Measurements from ENCODE around the gene AP1M1.

AP1M1 gene

GRCh38 chr19:16155128-16155527, 42.6 kb upstream of the AP1M1 start:
- no peak overlapping the region for H2BK5ac ChIP-seq (ENCODE audit: low read depth, low read length, poor library complexity)
- H2BK12ac ChIP-seq (ENCODE audit: low read length), result no peak overlapping the region
- no peak overlapping the region for H3K4me2 ChIP-seq (ENCODE audit: low read length)
- no peak overlapping the region for H2BK120ac ChIP-seq (ENCODE audit: insufficient read depth, low read length, poor library complexity)
- H4K8ac ChIP-seq (ENCODE audit: low read depth, low read length), result no peak overlapping the region
- no peaks in the 10 kb centered on the region for H3K79me1 ChIP-seq (ENCODE audit: low read length)
- H3K79me2 ChIP-seq (ENCODE audit: control insufficient read depth, insufficient read depth, low read length, poor library complexity), result no peaks in the 10 kb centered on the region
- whole genome bisulfite sequencing (ENCODE audit: extremely low coverage, insufficient coverage, insufficient read length), result no CpG with 5 or more reads among the region's 1 CpG
- no peak overlapping the region for H4K12ac ChIP-seq (ENCODE audit: low read depth, low read length)
- H3K18ac ChIP-seq (ENCODE audit: low read length), result no peak overlapping the region
- H3K9me3 ChIP-seq (ENCODE audit: insufficient read depth, low read depth, low read length), result peaks cover 2% of the 10 kb centered on the region
- H3K4ac ChIP-seq (ENCODE audit: low read depth, low read length), result no peak overlapping the region
- DNase-seq, result no peak
- H3K23ac ChIP-seq (ENCODE audit: low read length), result no peak overlapping the region
- H3K14ac ChIP-seq (ENCODE audit: low read length), result no peak overlapping the region
- no peaks in the 10 kb centered on the region for H3K4me1 ChIP-seq (ENCODE audit: control insufficient read depth in 1 of 2, insufficient read depth in 2 of 2, low read length in 2 of 2)
- H3K4me3 ChIP-seq (ENCODE audit: low read depth, low read length), result no peak overlapping the region
- H3K36me3 ChIP-seq (ENCODE audit: control insufficient read depth in 1 of 2, insufficient read depth in 2 of 2, low read length in 2 of 2), result no peaks in the 10 kb centered on the region
- H3K27ac ChIP-seq (ENCODE audit: low read depth, low read length), result no peak overlapping the region
- no peak overlapping the region for H4K91ac ChIP-seq (ENCODE audit: low read depth, low read length)
- no peak overlapping the region for H2AK5ac ChIP-seq (ENCODE audit: low read length)
- no peak overlapping the region for H3K9ac ChIP-seq (ENCODE audit: low read length)
- H2AFZ ChIP-seq (ENCODE audit: insufficient read depth, low read length, poor library complexity), result no peak overlapping the region
- no peaks in the 10 kb centered on the region for H3K27me3 ChIP-seq (ENCODE audit: insufficient read depth, low read length)

- Histone ChIP-seq H3K27ac (ENCODE audit: low read depth, low read length) (no peak overlapping the region), H3K79me1 (ENCODE audit: low read length) (no peaks in the 10 kb centered on the region), H2AK5ac (ENCODE audit: low read length) (no peak overlapping the region), H3K4me3 (ENCODE audit: low read depth, low read length) (no peak overlapping the region), H3K79me2 (ENCODE audit: control insufficient read depth, insufficient read depth, low read length, poor library complexity) (no peaks in the 10 kb centered on the region), H3K4me2 (ENCODE audit: low read length) (no peak overlapping the region), H2AFZ (ENCODE audit: insufficient read depth, low read length, poor library complexity) (no peak overlapping the region), H3K23ac (ENCODE audit: low read length) (no peak overlapping the region), H4K8ac (ENCODE audit: low read depth, low read length) (no peak overlapping the region), H2BK12ac (ENCODE audit: low read length) (no peak overlapping the region), H3K9me3 (ENCODE audit: insufficient read depth, low read depth, low read length) (peaks cover 2% of the 10 kb centered on the region), H3K36me3 (ENCODE audit: control insufficient read depth in 1 of 2, insufficient read depth in 2 of 2, low read length in 2 of 2) (no peaks in the 10 kb centered on the region), H3K18ac (ENCODE audit: low read length) (no peak overlapping the region), H4K12ac (ENCODE audit: low read depth, low read length) (no peak overlapping the region), H2BK5ac (ENCODE audit: low read depth, low read length, poor library complexity) (no peak overlapping the region), H3K9ac (ENCODE audit: low read length) (no peak overlapping the region), H3K4me1 (ENCODE audit: control insufficient read depth in 1 of 2, insufficient read depth in 2 of 2, low read length in 2 of 2) (no peaks in the 10 kb centered on the region), H3K27me3 (ENCODE audit: insufficient read depth, low read length) (no peaks in the 10 kb centered on the region), H3K4ac (ENCODE audit: low read depth, low read length) (no peak overlapping the region), H4K91ac (ENCODE audit: low read depth, low read length) (no peak overlapping the region), H3K14ac (ENCODE audit: low read length) (no peak overlapping the region), H2BK120ac (ENCODE audit: insufficient read depth, low read length, poor library complexity) (no peak overlapping the region)
- no peak for DNase-seq
- WGBS (ENCODE audit: extremely low coverage, insufficient coverage, insufficient read length), result no CpG with 5 or more reads among the region's 6 CpGs
Measured at GRCh38 chr19:16156904-16157303, 40.8 kb upstream of the AP1M1 start.

- Histone ChIP-seq H3K79me2 (ENCODE audit: control insufficient read depth, insufficient read depth, low read length, poor library complexity) (no peaks in the 10 kb centered on the region), H3K79me1 (ENCODE audit: low read length) (no peaks in the 10 kb centered on the region), H3K27me3 (ENCODE audit: insufficient read depth, low read length) (no peaks in the 10 kb centered on the region), H3K4ac (ENCODE audit: low read depth, low read length) (no peak overlapping the region), H3K9me3 (ENCODE audit: insufficient read depth, low read depth, low read length) (peaks cover 2% of the 10 kb centered on the region), H3K4me2 (ENCODE audit: low read length) (no peak overlapping the region), H3K14ac (ENCODE audit: low read length) (no peak overlapping the region), H2AK5ac (ENCODE audit: low read length) (no peak overlapping the region), H3K4me3 (ENCODE audit: low read depth, low read length) (no peak overlapping the region), H4K91ac (ENCODE audit: low read depth, low read length) (no peak overlapping the region), H3K18ac (ENCODE audit: low read length) (no peak overlapping the region), H3K9ac (ENCODE audit: low read length) (no peak overlapping the region), H2BK120ac (ENCODE audit: insufficient read depth, low read length, poor library complexity) (no peak overlapping the region), H2BK12ac (ENCODE audit: low read length) (no peak overlapping the region), H4K8ac (ENCODE audit: low read depth, low read length) (no peak overlapping the region), H4K12ac (ENCODE audit: low read depth, low read length) (no peak overlapping the region), H3K23ac (ENCODE audit: low read length) (no peak overlapping the region), H3K27ac (ENCODE audit: low read depth, low read length) (no peak overlapping the region), H3K36me3 (ENCODE audit: control insufficient read depth in 1 of 2, insufficient read depth in 2 of 2, low read length in 2 of 2) (no peaks in the 10 kb centered on the region), H2BK5ac (ENCODE audit: low read depth, low read length, poor library complexity) (no peak overlapping the region), H2AFZ (ENCODE audit: insufficient read depth, low read length, poor library complexity) (no peak overlapping the region), H3K4me1 (ENCODE audit: control insufficient read depth in 1 of 2, insufficient read depth in 2 of 2, low read length in 2 of 2) (no peaks in the 10 kb centered on the region)
- WGBS (ENCODE audit: extremely low coverage, insufficient coverage, insufficient read length), result no CpG with 5 or more reads among the region's 10 CpGs
- no peak for DNase-seq
Measured at GRCh38 chr19:16157601-16158000, 40.1 kb upstream of the AP1M1 start.

GRCh38 chr19:16159655-16160054, 38.1 kb upstream of the AP1M1 start:
- Histone ChIP-seq H3K23ac (ENCODE audit: low read length) (no peak overlapping the region), H3K4me3 (ENCODE audit: low read depth, low read length) (no peak overlapping the region), H3K14ac (ENCODE audit: low read length) (no peak overlapping the region), H3K4me2 (ENCODE audit: low read length) (no peak overlapping the region), H2BK120ac (ENCODE audit: insufficient read depth, low read length, poor library complexity) (no peak overlapping the region), H2BK12ac (ENCODE audit: low read length) (no peak overlapping the region), H3K79me1 (ENCODE audit: low read length) (no peaks in the 10 kb centered on the region), H3K36me3 (ENCODE audit: control insufficient read depth in 1 of 2, insufficient read depth in 2 of 2, low read length in 2 of 2) (no peaks in the 10 kb centered on the region), H4K91ac (ENCODE audit: low read depth, low read length) (no peak overlapping the region), H3K27me3 (ENCODE audit: insufficient read depth, low read length) (no peaks in the 10 kb centered on the region), H2BK5ac (ENCODE audit: low read depth, low read length, poor library complexity) (no peak overlapping the region), H3K9me3 (ENCODE audit: insufficient read depth, low read depth, low read length) (no peaks in the 10 kb centered on the region), H4K8ac (ENCODE audit: low read depth, low read length) (no peak overlapping the region), H3K4me1 (ENCODE audit: control insufficient read depth in 1 of 2, insufficient read depth in 2 of 2, low read length in 2 of 2) (no peaks in the 10 kb centered on the region), H3K79me2 (ENCODE audit: control insufficient read depth, insufficient read depth, low read length, poor library complexity) (no peaks in the 10 kb centered on the region), H3K18ac (ENCODE audit: low read length) (no peak overlapping the region), H2AK5ac (ENCODE audit: low read length) (no peak overlapping the region), H3K4ac (ENCODE audit: low read depth, low read length) (no peak overlapping the region), H4K12ac (ENCODE audit: low read depth, low read length) (no peak overlapping the region), H3K9ac (ENCODE audit: low read length) (no peak overlapping the region), H2AFZ (ENCODE audit: insufficient read depth, low read length, poor library complexity) (no peak overlapping the region), H3K27ac (ENCODE audit: low read depth, low read length) (no peak overlapping the region)
- WGBS (ENCODE audit: extremely low coverage, insufficient coverage, insufficient read length), result no CpG with 5 or more reads among the region's 5 CpGs
- no peak for DNase-seq

Data from trophoblast cell (in vitro differentiated cells and primary cell).